Measurements from ENCODE around the gene POP4.

GRCh38 chr19:29658221-29658991, 52.3 kb downstream of the POP4 start:
- TF ChIP-seq, protein P1, sequence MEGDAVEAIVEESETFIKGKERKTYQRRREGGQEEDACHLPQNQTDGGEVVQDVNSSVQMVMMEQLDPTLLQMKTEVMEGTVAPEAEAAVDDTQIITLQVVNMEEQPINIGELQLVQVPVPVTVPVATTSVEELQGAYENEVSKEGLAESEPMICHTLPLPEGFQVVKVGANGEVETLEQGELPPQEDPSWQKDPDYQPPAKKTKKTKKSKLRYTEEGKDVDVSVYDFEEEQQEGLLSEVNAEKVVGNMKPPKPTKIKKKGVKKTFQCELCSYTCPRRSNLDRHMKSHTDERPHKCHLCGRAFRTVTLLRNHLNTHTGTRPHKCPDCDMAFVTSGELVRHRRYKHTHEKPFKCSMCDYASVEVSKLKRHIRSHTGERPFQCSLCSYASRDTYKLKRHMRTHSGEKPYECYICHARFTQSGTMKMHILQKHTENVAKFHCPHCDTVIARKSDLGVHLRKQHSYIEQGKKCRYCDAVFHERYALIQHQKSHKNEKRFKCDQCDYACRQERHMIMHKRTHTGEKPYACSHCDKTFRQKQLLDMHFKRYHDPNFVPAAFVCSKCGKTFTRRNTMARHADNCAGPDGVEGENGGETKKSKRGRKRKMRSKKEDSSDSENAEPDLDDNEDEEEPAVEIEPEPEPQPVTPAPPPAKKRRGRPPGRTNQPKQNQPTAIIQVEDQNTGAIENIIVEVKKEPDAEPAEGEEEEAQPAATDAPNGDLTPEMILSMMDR (IDR thresholded peaks at IDR 0.05; ENCODE audit: low read length): no peak
- TF ChIP-seq EZH2 (IDR thresholded peaks at IDR 0.05; ENCODE audit: borderline replicate concordance, low read length): no peak
